ENCODE data around the gene CUBN. TPM values are rescaled to one million over a fixed set of nuclear protein-coding genes. Genes with fewer than 3 reads are reported as not detected.

CUBN gene
- total RNA-seq, 3 donors from 2014 or later, result 0.31 to 1.9 (median 0.38) TPM

- ATAC-seq, result peak; percentile 37
- H3K4me3 ChIP-seq, result no peak overlapping the region
- TF ChIP-seq CTCF (IDR thresholded peaks at IDR 0.05), result no peak
Observed at GRCh38 chr10:17031637-17032635, 97.7 kb downstream of the CUBN start.

GRCh38 chr10:17029581-17030271, 99.9 kb downstream of the CUBN start:
- peak in 2 of 3 donors; percentile 45 to 64 for DNase-seq
- intact Hi-C loops (cut with DNase I, micrococcal nuclease), result no loop called here
- Histone ChIP-seq H3K4me1 (ENCODE audit: low read depth) (no peaks in the 10 kb centered on the region), H3K4me3 (no peak overlapping the region), H3K9me3 (no peaks in the 10 kb centered on the region), H3K36me3 (ENCODE audit: low read depth) (no peaks in the 10 kb centered on the region)
- peak; percentile 73 for ATAC-seq
- TF ChIP-seq CTCF (IDR thresholded peaks at IDR 0.05), result no peak

More at GRCh38 chr10:17031637-17032635, 97.7 kb downstream of the CUBN start:
- Histone ChIP-seq H3K4me1 (ENCODE audit: low read depth) (no peaks in the 10 kb centered on the region), H3K9me3 (no peaks in the 10 kb centered on the region), H3K36me3 (ENCODE audit: low read depth) (no peaks in the 10 kb centered on the region)
- intact Hi-C loops (cut with DNase I, micrococcal nuclease), result no loop called here
- no peak for DNase-seq

GRCh38 chr10:17029239-17029580, 100.4 kb downstream of the CUBN start:
- DNase-seq (no peak), ATAC-seq (no peak)
- no peaks in the 10 kb centered on the region for H3K36me3 ChIP-seq (ENCODE audit: low read depth)
- H3K9me3 ChIP-seq, result no peaks in the 10 kb centered on the region
- H3K4me3 ChIP-seq, result no peak overlapping the region
- no peaks in the 10 kb centered on the region for H3K4me1 ChIP-seq (ENCODE audit: low read depth)
- TF ChIP-seq CTCF (IDR thresholded peaks at IDR 0.05), result no peak
- intact Hi-C loops (cut with DNase I, micrococcal nuclease), result no loop called here

GRCh38 chr10:17028798-17029197, 100.8 kb downstream of the CUBN start:
- H3K4me3 ChIP-seq, result no peak overlapping the region
- no peak for TF ChIP-seq CTCF (IDR thresholded peaks at IDR 0.05)
- no peaks in the 10 kb centered on the region for H3K36me3 ChIP-seq (ENCODE audit: low read depth)
- ATAC-seq (no peak), DNase-seq (no peak)
- H3K9me3 ChIP-seq, result no peaks in the 10 kb centered on the region
- intact Hi-C loops (cut with DNase I, micrococcal nuclease), result no loop called here
- no peaks in the 10 kb centered on the region for H3K4me1 ChIP-seq (ENCODE audit: low read depth)

- H3K4me3 ChIP-seq, result no peak overlapping the region
- intact Hi-C loops (cut with DNase I, micrococcal nuclease), result no loop called here
- H3K36me3 ChIP-seq (ENCODE audit: low read depth), result no peaks in the 10 kb centered on the region
- ATAC-seq (peak; percentile 51), DNase-seq (no peak)
- no peaks in the 10 kb centered on the region for H3K9me3 ChIP-seq
- TF ChIP-seq CTCF (IDR thresholded peaks at IDR 0.05), result no peak
- H3K4me1 ChIP-seq (ENCODE audit: low read depth), result no peaks in the 10 kb centered on the region
Observed at GRCh38 chr10:17026686-17027485, 102.7 kb downstream of the CUBN start.

Data from mucosa of descending colon (tissue), 3 donors.